HepG2 (cell line): ENCODE results near the gene NEK6. TPM values are rescaled to one million over a fixed set of nuclear protein-coding genes. Genes with fewer than 3 reads are reported as not detected.

Experiments used
- AGO1 ChIP-seq: fragments of 200-400 bp; formaldehyde crosslinking; IDR thresholded peaks from 2 replicates; pipeline ENCODE4 v1.6.1; 2017; ENCODE audit warnings: mild to moderate bottlenecking, low read depth, low read length, moderate library complexity; ENCODE audit not compliant: poor library complexity, severe bottlenecking
- EHMT2 ChIP-seq: fragments of 200-600 bp; sonication (generic); IDR thresholded peaks from 2 replicates; pipeline ENCODE4 v1.7.0; 2017; ENCODE audit warnings: antibody characterized with exemption, low read depth, low read length, borderline replicate concordance
- HMG20B ChIP-seq: conservative IDR thresholded peaks from 2 replicates; pipeline ENCODE4 v1.6.1; 2016; ENCODE audit warnings: missing genetic modification reagents, missing compliant biosample characterization
- MAFF ChIP-seq: IDR thresholded peaks from 2 replicates; pipeline ENCODE4 v1.6.1; 2011; ENCODE audit warnings: low read depth, low read length, improper control_type of control experiment
- REL ChIP-seq: sonication (generic); formaldehyde crosslinking; conservative IDR thresholded peaks from 2 replicates; pipeline ENCODE4 v1.8.0; 2022; ENCODE audit warnings: mild to moderate bottlenecking, missing genetic modification reagents, moderate library complexity
- SOX5 ChIP-seq: IDR thresholded peaks from 2 replicates; pipeline ENCODE4 v1.6.1; 2016; ENCODE audit warnings: borderline replicate concordance
- polyA plus RNA-seq, 8 experiments: library from polyadenylated mRNA; depleted of rRNA in 3 of 8; stranded (reverse) in 7 of 8; unstranded in 1 of 8; fragments of >200 nt; fragmentation: Illumina TruSeq in 4 of 8; extraction: Trizol in 4 of 8; gene quantifications; 2 replicates each; pipeline versions ENCODE4 v1.2.1 to v1.2.3, GENCODE V29; 2011 to 2016; ENCODE audit warnings: low read depth in 4 of 8, missing spikeins in 1 of 8, mixed read lengths in 1 of 8; ENCODE audit not compliant: insufficient read depth in 1 of 8
- total RNA-seq, 5 experiments: library from RNA; depleted of rRNA; stranded (reverse); fragments of >200 nt; fragmentation: Illumina TruSeq; extraction: Trizol; gene quantifications; 2 replicates each; pipeline ENCODE4 v1.2.3, GENCODE V29; 2016; ENCODE audit warnings: low read depth in 1 of 5
- TF ChIP-seq, protein P1 (sequence below): sonication (generic); formaldehyde crosslinking; IDR thresholded peaks from 2 replicates; pipeline ENCODE4 v1.4.0; 2020; ENCODE audit warnings: missing genetic modification reagents
- TF ChIP-seq, protein P2 (sequence below): sonication (generic); formaldehyde crosslinking; IDR thresholded peaks from 2 replicates; pipeline ENCODE4 v1.4.0; 2020; ENCODE audit warnings: missing genetic modification reagents
- TF ChIP-seq, protein P3 (sequence below): IDR thresholded peaks from 2 replicates; pipeline ENCODE4 v1.6.1; 2016
- TF ChIP-seq, protein P4 (sequence below): sonication (generic); formaldehyde crosslinking; IDR thresholded peaks from 2 replicates; pipeline ENCODE4 v1.4.0; 2020; ENCODE audit warnings: mild to moderate bottlenecking, missing genetic modification reagents
- TF ChIP-seq, protein P5 (sequence below): sonication (generic); formaldehyde crosslinking; IDR thresholded peaks from 2 replicates; pipeline ENCODE4 v1.5.0; 2020; ENCODE audit warnings: mild to moderate bottlenecking, missing genetic modification reagents
- TF ChIP-seq, protein P6 (sequence below): IDR thresholded peaks from 2 replicates; pipeline ENCODE4 v1.6.1; 2016; ENCODE audit warnings: missing compliant biosample characterization, missing genetic modification reagents, borderline replicate concordance
- TF ChIP-seq, protein P7 (sequence below): sonication (generic); formaldehyde crosslinking; IDR thresholded peaks from 2 replicates; pipeline ENCODE4 v1.4.0; 2020; ENCODE audit warnings: mild to moderate bottlenecking, missing genetic modification reagents
- TF ChIP-seq, protein P8 (sequence below): sonication (generic); formaldehyde crosslinking; IDR thresholded peaks from 2 replicates; pipeline ENCODE4 v1.9.0; 2021; ENCODE audit warnings: missing genetic modification reagents, mild to moderate bottlenecking, borderline replicate concordance

Gene NEK6
- total and polyA plus RNA-seq, 2 of the 13 experiments (the other 11 are each of a cell fraction or from before 2014, with no cell fraction given), result 30.4 to 119 TPM

DNA sequence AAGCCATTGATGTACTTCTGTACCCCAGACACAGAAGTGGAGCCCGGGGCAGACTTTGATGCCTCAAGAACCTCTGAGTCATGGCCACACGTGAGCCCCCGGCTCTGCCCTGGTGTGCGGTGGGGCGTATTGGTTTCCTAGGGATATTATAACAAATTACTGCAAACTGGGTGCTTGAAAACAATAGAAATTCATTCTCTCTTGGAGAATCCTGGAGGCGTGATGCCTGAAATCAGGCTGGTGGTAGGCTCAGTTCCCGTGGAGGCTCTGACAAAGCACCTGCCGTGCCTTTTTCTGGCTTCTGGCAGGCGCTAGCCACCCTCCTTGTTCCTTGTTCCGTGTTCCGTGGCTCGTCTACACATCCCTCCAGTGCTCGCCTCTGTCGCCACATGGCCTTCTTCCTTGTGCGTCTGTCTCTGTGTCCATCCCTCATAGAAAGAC lies 24.2 kb downstream of the NEK6 start (continued):
- TF ChIP-seq, protein P1, sequence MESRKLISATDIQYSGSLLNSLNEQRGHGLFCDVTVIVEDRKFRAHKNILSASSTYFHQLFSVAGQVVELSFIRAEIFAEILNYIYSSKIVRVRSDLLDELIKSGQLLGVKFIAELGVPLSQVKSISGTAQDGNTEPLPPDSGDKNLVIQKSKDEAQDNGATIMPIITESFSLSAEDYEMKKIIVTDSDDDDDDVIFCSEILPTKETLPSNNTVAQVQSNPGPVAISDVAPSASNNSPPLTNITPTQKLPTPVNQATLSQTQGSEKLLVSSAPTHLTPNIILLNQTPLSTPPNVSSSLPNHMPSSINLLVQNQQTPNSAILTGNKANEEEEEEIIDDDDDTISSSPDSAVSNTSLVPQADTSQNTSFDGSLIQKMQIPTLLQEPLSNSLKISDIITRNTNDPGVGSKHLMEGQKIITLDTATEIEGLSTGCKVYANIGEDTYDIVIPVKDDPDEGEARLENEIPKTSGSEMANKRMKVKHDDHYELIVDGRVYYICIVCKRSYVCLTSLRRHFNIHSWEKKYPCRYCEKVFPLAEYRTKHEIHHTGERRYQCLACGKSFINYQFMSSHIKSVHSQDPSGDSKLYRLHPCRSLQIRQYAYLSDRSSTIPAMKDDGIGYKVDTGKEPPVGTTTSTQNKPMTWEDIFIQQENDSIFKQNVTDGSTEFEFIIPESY (CRISPR knock-in tag), result no peak
- TF ChIP-seq SOX5 (CRISPR knock-in tag) (no peak), MAFF (no peak), EHMT2 (no peak), AGO1 (no peak), REL (no peak), HMG20B (CRISPR knock-in tag) (no peak)
- TF ChIP-seq, protein P2, sequence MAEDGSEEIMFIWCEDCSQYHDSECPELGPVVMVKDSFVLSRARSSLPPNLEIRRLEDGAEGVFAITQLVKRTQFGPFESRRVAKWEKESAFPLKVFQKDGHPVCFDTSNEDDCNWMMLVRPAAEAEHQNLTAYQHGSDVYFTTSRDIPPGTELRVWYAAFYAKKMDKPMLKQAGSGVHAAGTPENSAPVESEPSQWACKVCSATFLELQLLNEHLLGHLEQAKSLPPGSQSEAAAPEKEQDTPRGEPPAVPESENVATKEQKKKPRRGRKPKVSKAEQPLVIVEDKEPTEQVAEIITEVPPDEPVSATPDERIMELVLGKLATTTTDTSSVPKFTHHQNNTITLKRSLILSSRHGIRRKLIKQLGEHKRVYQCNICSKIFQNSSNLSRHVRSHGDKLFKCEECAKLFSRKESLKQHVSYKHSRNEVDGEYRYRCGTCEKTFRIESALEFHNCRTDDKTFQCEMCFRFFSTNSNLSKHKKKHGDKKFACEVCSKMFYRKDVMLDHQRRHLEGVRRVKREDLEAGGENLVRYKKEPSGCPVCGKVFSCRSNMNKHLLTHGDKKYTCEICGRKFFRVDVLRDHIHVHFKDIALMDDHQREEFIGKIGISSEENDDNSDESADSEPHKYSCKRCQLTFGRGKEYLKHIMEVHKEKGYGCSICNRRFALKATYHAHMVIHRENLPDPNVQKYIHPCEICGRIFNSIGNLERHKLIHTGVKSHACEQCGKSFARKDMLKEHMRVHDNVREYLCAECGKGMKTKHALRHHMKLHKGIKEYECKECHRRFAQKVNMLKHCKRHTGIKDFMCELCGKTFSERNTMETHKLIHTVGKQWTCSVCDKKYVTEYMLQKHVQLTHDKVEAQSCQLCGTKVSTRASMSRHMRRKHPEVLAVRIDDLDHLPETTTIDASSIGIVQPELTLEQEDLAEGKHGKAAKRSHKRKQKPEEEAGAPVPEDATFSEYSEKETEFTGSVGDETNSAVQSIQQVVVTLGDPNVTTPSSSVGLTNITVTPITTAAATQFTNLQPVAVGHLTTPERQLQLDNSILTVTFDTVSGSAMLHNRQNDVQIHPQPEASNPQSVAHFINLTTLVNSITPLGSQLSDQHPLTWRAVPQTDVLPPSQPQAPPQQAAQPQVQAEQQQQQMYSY (CRISPR knock-in tag), result no peak
- TF ChIP-seq, protein P3, sequence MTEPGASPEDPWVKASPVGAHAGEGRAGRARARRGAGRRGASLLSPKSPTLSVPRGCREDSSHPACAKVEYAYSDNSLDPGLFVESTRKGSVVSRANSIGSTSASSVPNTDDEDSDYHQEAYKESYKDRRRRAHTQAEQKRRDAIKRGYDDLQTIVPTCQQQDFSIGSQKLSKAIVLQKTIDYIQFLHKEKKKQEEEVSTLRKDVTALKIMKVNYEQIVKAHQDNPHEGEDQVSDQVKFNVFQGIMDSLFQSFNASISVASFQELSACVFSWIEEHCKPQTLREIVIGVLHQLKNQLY (CRISPR knock-in tag), result no peak
- TF ChIP-seq, protein P4, sequence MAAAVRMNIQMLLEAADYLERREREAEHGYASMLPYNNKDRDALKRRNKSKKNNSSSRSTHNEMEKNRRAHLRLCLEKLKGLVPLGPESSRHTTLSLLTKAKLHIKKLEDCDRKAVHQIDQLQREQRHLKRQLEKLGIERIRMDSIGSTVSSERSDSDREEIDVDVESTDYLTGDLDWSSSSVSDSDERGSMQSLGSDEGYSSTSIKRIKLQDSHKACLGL, result no peak
- TF ChIP-seq, protein P5, sequence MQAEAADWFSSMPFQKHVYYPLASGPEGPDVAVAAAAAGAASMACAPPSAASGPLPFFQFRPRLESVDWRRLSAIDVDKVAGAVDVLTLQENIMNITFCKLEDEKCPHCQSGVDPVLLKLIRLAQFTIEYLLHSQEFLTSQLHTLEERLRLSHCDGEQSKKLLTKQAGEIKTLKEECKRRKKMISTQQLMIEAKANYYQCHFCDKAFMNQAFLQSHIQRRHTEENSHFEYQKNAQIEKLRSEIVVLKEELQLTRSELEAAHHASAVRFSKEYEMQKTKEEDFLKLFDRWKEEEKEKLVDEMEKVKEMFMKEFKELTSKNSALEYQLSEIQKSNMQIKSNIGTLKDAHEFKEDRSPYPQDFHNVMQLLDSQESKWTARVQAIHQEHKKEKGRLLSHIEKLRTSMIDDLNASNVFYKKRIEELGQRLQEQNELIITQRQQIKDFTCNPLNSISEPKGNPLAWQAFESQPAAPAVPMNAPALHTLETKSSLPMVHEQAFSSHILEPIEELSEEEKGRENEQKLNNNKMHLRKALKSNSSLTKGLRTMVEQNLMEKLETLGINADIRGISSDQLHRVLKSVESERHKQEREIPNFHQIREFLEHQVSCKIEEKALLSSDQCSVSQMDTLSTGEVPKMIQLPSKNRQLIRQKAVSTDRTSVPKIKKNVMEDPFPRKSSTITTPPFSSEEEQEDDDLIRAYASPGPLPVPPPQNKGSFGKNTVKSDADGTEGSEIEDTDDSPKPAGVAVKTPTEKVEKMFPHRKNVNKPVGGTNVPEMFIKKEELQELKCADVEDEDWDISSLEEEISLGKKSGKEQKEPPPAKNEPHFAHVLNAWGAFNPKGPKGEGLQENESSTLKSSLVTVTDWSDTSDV (CRISPR knock-in tag), result no peak
- TF ChIP-seq, protein P6, sequence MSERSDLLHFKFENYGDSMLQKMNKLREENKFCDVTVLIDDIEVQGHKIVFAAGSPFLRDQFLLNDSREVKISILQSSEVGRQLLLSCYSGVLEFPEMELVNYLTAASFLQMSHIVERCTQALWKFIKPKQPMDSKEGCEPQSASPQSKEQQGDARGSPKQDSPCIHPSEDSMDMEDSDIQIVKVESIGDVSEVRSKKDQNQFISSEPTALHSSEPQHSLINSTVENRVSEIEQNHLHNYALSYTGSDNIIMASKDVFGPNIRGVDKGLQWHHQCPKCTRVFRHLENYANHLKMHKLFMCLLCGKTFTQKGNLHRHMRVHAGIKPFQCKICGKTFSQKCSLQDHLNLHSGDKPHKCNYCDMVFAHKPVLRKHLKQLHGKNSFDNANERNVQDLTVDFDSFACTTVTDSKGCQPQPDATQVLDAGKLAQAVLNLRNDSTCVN (CRISPR knock-in tag), result no peak
- TF ChIP-seq, protein P7, sequence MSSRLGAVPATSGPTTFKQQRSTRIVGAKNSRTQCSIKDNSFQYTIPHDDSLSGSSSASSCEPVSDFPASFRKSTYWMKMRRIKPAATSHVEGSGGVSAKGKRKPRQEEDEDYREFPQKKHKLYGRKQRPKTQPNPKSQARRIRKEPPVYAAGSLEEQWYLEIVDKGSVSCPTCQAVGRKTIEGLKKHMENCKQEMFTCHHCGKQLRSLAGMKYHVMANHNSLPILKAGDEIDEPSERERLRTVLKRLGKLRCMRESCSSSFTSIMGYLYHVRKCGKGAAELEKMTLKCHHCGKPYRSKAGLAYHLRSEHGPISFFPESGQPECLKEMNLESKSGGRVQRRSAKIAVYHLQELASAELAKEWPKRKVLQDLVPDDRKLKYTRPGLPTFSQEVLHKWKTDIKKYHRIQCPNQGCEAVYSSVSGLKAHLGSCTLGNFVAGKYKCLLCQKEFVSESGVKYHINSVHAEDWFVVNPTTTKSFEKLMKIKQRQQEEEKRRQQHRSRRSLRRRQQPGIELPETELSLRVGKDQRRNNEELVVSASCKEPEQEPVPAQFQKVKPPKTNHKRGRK (CRISPR knock-in tag), result no peak
- TF ChIP-seq, protein P8, sequence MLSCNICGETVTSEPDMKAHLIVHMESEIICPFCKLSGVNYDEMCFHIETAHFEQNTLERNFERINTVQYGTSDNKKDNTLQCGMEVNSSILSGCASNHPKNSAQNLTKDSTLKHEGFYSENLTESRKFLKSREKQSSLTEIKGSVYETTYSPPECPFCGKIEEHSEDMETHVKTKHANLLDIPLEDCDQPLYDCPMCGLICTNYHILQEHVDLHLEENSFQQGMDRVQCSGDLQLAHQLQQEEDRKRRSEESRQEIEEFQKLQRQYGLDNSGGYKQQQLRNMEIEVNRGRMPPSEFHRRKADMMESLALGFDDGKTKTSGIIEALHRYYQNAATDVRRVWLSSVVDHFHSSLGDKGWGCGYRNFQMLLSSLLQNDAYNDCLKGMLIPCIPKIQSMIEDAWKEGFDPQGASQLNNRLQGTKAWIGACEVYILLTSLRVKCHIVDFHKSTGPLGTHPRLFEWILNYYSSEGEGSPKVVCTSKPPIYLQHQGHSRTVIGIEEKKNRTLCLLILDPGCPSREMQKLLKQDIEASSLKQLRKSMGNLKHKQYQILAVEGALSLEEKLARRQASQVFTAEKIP (CRISPR knock-in tag), result no peak
